NCI-H1436 treated with DMSO at 0.1 percent for 48 hours (cell line): ENCODE results near the gene KDM5A.
"Not testable (repeated sequence)": the region's sequence is repeated elsewhere in the genome, so short reads cannot be mapped to it uniquely, and the experiment has no call there.

Source experiments
- DNase-seq: peaks from one replicate; lab custom pipeline; 2025; lab: John Stamatoyannopoulos, UW

The KDM5A gene

GRCh38 chr12:238736-239398, 150.3 kb downstream of the KDM5A start:
- no peak for DNase-seq

GRCh38 chr12:238116-238515, 151.0 kb downstream of the KDM5A start:
- DNase-seq = no peak

- DNase-seq = no peak
These were observed 151.9 kb downstream of the KDM5A start for GRCh38 chr12:237026-237815.

GRCh38 chr12:236445-236844, 152.7 kb downstream of the KDM5A start:
- no peak for DNase-seq

GRCh38 chr12:235967-236366, 153.2 kb downstream of the KDM5A start:
- DNase-seq = not testable (repeated sequence)

GRCh38 chr12:234891-235415, 154.2 kb downstream of the KDM5A start:
- no peak for DNase-seq

GRCh38 chr12:234019-234418, 155.1 kb downstream of the KDM5A start:
- DNase-seq = no peak

- DNase-seq = no peak
These were observed 155.5 kb downstream of the KDM5A start for GRCh38 chr12:233615-233968.

GRCh38 chr12:232731-233614, 156.1 kb downstream of the KDM5A start:
- no peak for DNase-seq

- DNase-seq = no peak
These were observed 158.0 kb downstream of the KDM5A start for GRCh38 chr12:230925-231671.
